Endothelial cell of umbilical vein (primary cell): ENCODE results near the gene SMCO3. TPM values are rescaled to one million over a fixed set of nuclear protein-coding genes. Genes with fewer than 3 reads are reported as not detected.

Source experiments
- BruUV-seq: library from RNA; stranded (reverse); fragments of 400-500 nt; replicated peaks from 2 replicates; lab custom pipeline; 2021; lab: Mats Ljungman, UMichigan
- CTCF ChIA-PET: fragments of 300-600, 350-600 bp; sonication (Branson Sonifier 250); formaldehyde crosslinking; loops from one replicate; lab custom pipeline; 2021; ENCODE audit warnings: antibody characterized with exemption, inconsistent platforms; lab: Charles Lee
- POLR2A ChIA-PET: fragments of 300-600, 350-600 bp; sonication (Branson Sonifier 250); formaldehyde crosslinking; loops from one replicate; lab custom pipeline; 2021; ENCODE audit warnings: antibody characterized with exemption, inconsistent platforms; lab: Charles Lee
- DNase-seq: peaks from one replicate; pipeline ENCODE4 v3.0.0-alpha.2; 2011; ENCODE audit warnings: low read depth, low spot score
- FAIRE-seq: peaks from 2 replicates; lab custom pipeline; 2011; peaks lifted over from hg19 to GRCh38; lab: Jason Lieb, UNC
- H2AFZ ChIP-seq: 2 replicates; pipeline ENCODE4 v1.6.0; 2012; ENCODE audit warnings: low read depth, low read length, control low read depth, inconsistent platforms
- H3K27ac ChIP-seq: 2 replicates; pipeline ENCODE4 v1.5.1; 2011; ENCODE audit warnings: low read depth, mild to moderate bottlenecking, control low read depth, low read length, moderate library complexity; ENCODE audit not compliant: insufficient read depth
- H3K27me3 ChIP-seq, 2 experiments: 2 replicates each; pipeline versions ENCODE4 v1.6.0 to v1.6.1; 2011; ENCODE audit warnings: low read length in 2 of 2, mixed read lengths in 1 of 2; ENCODE audit not compliant: control insufficient read depth in 2 of 2, insufficient read depth in 2 of 2
- H3K36me3 ChIP-seq, 2 experiments: 2 replicates in 1 of 2; 3 replicates in 1 of 2; pipeline ENCODE4 v1.5.1; 2011; ENCODE audit warnings: low read length in 2 of 2, mild to moderate bottlenecking in 1 of 2, moderate library complexity in 1 of 2; ENCODE audit not compliant: control insufficient read depth in 2 of 2, insufficient read depth in 2 of 2; ENCODE audit errors: extremely low read depth in 1 of 2
- H3K4me1 ChIP-seq: 3 replicates; pipeline ENCODE4 v1.5.1; 2011; ENCODE audit warnings: mild to moderate bottlenecking, low read length; ENCODE audit not compliant: control insufficient read depth, insufficient read depth; ENCODE audit errors: extremely low read depth
- H3K4me2 ChIP-seq: 2 replicates; pipeline ENCODE4 v1.6.1; 2011; ENCODE audit warnings: low read length, control low read depth, mixed read lengths; ENCODE audit not compliant: insufficient read depth
- H3K4me3 ChIP-seq, 3 experiments: fragments of 200-600 bp in 1 of 3; sonication (generic), shearing (Covaris generic) in 1 of 3; replicated peaks in 1 of 3; 2 replicates each; pipeline ENCODE4 v1.5.1; 2011 to 2016; ENCODE audit warnings: control low read depth in 3 of 3, low read length in 3 of 3, mild to moderate bottlenecking in 2 of 3, inconsistent platforms in 1 of 3, low read depth in 1 of 3, moderate library complexity in 1 of 3; ENCODE audit not compliant: insufficient read depth in 1 of 3
- H3K79me2 ChIP-seq: 2 replicates; pipeline ENCODE4 v1.6.0; 2012; ENCODE audit warnings: low read length, inconsistent platforms; ENCODE audit not compliant: control insufficient read depth, insufficient read depth
- H3K9ac ChIP-seq: replicated peaks from 2 replicates; pipeline ENCODE3; 2011; ENCODE audit warnings: low read length, control low read depth; ENCODE audit not compliant: insufficient read depth; ENCODE audit errors: extremely low read depth
- H3K9me1 ChIP-seq: replicated peaks from 3 replicates; pipeline ENCODE4 v1.6.0; 2011; ENCODE audit warnings: mild to moderate bottlenecking, low read length; ENCODE audit not compliant: control insufficient read depth, insufficient read depth; ENCODE audit errors: extremely low read depth
- H3K9me3 ChIP-seq: replicated peaks from 2 replicates; pipeline ENCODE4 v1.5.1; 2012; ENCODE audit warnings: low read length, inconsistent platforms; ENCODE audit not compliant: control insufficient read depth, insufficient read depth
- H4K20me1 ChIP-seq: replicated peaks from 2 replicates; pipeline ENCODE3; 2011; ENCODE audit warnings: mild to moderate bottlenecking, low read length; ENCODE audit not compliant: control insufficient read depth, insufficient read depth; ENCODE audit errors: extremely low read depth
- EZH2 ChIP-seq: IDR thresholded peaks from 2 replicates; pipeline ENCODE4 v1.6.1; 2012; ENCODE audit warnings: borderline replicate concordance, low read depth, mild to moderate bottlenecking, moderate library complexity, low read length, inconsistent platforms; ENCODE audit not compliant: severe bottlenecking
- FOS ChIP-seq: IDR thresholded peaks from 2 replicates; pipeline ENCODE4 v1.6.1; 2011; ENCODE audit warnings: mild to moderate bottlenecking, low read length, moderate library complexity, borderline replicate concordance; ENCODE audit not compliant: insufficient read depth
- GATA2 ChIP-seq: IDR thresholded peaks from 2 replicates; pipeline ENCODE4 v1.7.0; 2011; ENCODE audit warnings: low read depth, mild to moderate bottlenecking, moderate library complexity, mixed read lengths, low read length; ENCODE audit not compliant: insufficient read length, insufficient read depth
- JUN ChIP-seq: IDR thresholded peaks from 2 replicates; pipeline ENCODE4 v1.6.1; 2011; ENCODE audit warnings: borderline replicate concordance, low read depth; ENCODE audit not compliant: insufficient read length, insufficient read depth
- MYC ChIP-seq: IDR thresholded peaks from one replicate; pipeline ENCODE4 v1.6.1; 2011; ENCODE audit warnings: mild to moderate bottlenecking, low read depth, low read length
- POLR2A ChIP-seq: IDR thresholded peaks from 2 replicates; pipeline ENCODE4 v1.6.1; 2012; ENCODE audit warnings: low read depth, mild to moderate bottlenecking, control low read depth, low read length
- POLR2AphosphoS5 ChIP-seq: IDR thresholded peaks from 2 replicates; pipeline ENCODE4 v1.6.1; 2012; ENCODE audit warnings: low read depth, mild to moderate bottlenecking, control low read depth, low read length, moderate library complexity; ENCODE audit not compliant: insufficient read depth
- dilution Hi-C: fragments of 300-500 bp; cut with MboI; formaldehyde crosslinking; loops from one replicate; pipeline ENCODE4 v1.15.0; 2019; ENCODE audit warnings: low sequenced_read_pairs; ENCODE audit not compliant: extremely low pct_ligation_motif_present
- intact Hi-C: fragments of 100-400 bp; cut with micrococcal nuclease; formaldehyde crosslinking; loops from one replicate; pipeline ENCODE4 v1.10.0; 2022
- polyA plus RNA-seq, 4 experiments: library from polyadenylated mRNA; depleted of rRNA in 3 of 4; stranded (reverse) in 3 of 4; unstranded in 1 of 4; fragments of >200 nt; gene quantifications; 2 replicates each; pipeline versions ENCODE4 v1.2.1 to v1.2.3, GENCODE V29; 2011 to 2012; ENCODE audit warnings: missing spikeins in 1 of 4
- total RNA-seq: library from RNA; stranded (reverse); gene quantifications from 2 replicates; pipeline ENCODE4 v1.2.3, GENCODE V29; 2021
- TF ChIP-seq, protein P1 (sequence below): IDR thresholded peaks from 2 replicates; pipeline ENCODE4 v1.6.1; 2011; ENCODE audit not compliant: insufficient read depth, insufficient read length
- TF ChIP-seq, protein P2 (sequence below), 2 donors: IDR thresholded peaks; 1 replicate in 1 of 2; 2 replicates in 1 of 2; pipeline ENCODE4 v1.5.1; 2011; ENCODE audit warnings: low read length in 2 of 2, mild to moderate bottlenecking in 2 of 2, moderate library complexity in 2 of 2, control low read depth in 1 of 2, inconsistent platforms in 1 of 2, low read depth in 1 of 2; ENCODE audit not compliant: insufficient read depth in 1 of 2; ENCODE audit errors: extremely low read depth in 1 of 2

Gene SMCO3
- total and polyA plus RNA-seq, 2 donors (not counting 3 experiments of a cell fraction or from before 2014, with no cell fraction given), result 0.33 to 0.35 TPM

DNA sequence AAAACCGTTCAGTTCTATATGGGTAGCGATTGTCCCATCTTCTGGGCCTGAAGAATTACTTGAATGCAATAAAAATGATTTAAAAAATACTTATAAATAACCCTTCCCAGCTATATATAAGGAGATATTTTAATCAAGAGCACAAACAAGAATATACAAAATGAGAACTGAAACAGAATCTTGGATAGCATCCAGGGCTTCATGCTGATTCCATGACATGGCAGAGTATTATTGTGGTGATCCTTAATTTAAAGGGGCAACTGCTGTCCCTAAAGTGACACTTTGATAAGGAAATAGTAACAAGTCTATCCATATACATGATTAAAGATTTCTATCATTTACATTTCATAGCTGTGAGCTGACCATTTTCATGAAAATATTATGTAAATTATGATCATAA is 29.5 kb downstream of the SMCO3 start:
- Histone ChIP-seq H3K27me3 (no peaks in the 10 kb centered on the region), H3K36me3 (peaks cover 6 to 28% of the 10 kb centered on the region in 2 experiments), H3K9me1 (no peaks in the 10 kb centered on the region), H3K79me2 (no peaks in the 10 kb centered on the region), H3K27ac (no peak overlapping the region), H4K20me1 (no peaks in the 10 kb centered on the region), H3K9me3 (no peaks in the 10 kb centered on the region), H3K4me1 (no peaks in the 10 kb centered on the region), H3K4me2 (no peak overlapping the region), H3K9ac (no peak overlapping the region), H2AFZ (no peak overlapping the region), H3K4me3 (no peak overlapping the region)
- ChIA-PET POLR2A (interaction anchor here (1.3 kb wide), 1 partner anchor 11 kb away, joined by 5 read pairs; a partner anchor contains a TSS), CTCF (interaction anchor here (1.4 to 2.2 kb wide), 3 partner anchors 10 to 13 kb away, joined by 3 to 11 read pairs (median 3); a partner anchor contains a TSS)
- no peak for FAIRE-seq
- no peak for DNase-seq
- dilution Hi-C loops, result no loop called here
- TF ChIP-seq GATA2 (no peak), MYC (no peak), FOS (no peak), EZH2 (no peak), POLR2AphosphoS5 (no peak), JUN (no peak), POLR2A (no peak)
- TF ChIP-seq, protein P1, sequence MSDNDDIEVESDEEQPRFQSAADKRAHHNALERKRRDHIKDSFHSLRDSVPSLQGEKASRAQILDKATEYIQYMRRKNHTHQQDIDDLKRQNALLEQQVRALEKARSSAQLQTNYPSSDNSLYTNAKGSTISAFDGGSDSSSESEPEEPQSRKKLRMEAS, result no peak
- TF ChIP-seq, protein P2, sequence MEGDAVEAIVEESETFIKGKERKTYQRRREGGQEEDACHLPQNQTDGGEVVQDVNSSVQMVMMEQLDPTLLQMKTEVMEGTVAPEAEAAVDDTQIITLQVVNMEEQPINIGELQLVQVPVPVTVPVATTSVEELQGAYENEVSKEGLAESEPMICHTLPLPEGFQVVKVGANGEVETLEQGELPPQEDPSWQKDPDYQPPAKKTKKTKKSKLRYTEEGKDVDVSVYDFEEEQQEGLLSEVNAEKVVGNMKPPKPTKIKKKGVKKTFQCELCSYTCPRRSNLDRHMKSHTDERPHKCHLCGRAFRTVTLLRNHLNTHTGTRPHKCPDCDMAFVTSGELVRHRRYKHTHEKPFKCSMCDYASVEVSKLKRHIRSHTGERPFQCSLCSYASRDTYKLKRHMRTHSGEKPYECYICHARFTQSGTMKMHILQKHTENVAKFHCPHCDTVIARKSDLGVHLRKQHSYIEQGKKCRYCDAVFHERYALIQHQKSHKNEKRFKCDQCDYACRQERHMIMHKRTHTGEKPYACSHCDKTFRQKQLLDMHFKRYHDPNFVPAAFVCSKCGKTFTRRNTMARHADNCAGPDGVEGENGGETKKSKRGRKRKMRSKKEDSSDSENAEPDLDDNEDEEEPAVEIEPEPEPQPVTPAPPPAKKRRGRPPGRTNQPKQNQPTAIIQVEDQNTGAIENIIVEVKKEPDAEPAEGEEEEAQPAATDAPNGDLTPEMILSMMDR (IDR thresholded peaks at IDR 0.05; ENCODE audit: extremely low read depth in 1 of 2, insufficient read depth in 1 of 2, low read depth in 1 of 2, low read length in 2 of 2), result no peak
- no TSS peak for BruUV-seq
- intact Hi-C loops, result no loop called here
